ENCODE data around the gene ADAM17. TPM values are rescaled to one million over a fixed set of nuclear protein-coding genes. Genes with fewer than 3 reads are reported as not detected.

The ADAM17 gene
- total and polyA plus RNA-seq, 2 of the 13 experiments (the other 11 are each of a cell fraction or from before 2014, with no cell fraction given): 6.5 to 33.4 TPM

DNA sequence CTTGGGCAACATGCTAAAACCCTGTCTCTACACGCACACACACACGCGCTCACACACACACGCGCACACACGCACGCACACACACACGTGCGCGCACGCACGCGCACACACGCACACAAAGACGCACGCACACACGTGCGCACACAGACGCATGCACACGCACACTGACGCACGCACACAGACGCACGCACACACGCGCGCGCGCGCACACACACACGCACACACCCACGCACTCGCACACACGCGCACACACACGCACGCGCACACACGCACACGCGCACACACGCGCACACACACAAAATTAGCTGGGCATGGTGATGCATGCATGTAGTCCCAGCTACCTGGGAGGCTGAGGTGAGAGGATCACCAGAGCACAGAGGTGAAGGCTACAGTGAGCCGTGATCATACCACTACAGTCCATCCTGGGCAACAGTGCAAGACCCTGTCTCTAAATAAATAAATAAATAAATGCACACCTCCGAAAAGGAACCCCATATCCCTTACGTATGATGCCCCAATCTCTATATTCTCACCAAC lies 89.4 kb downstream of the ADAM17 start (continued):
- TF ChIP-seq, protein P1, sequence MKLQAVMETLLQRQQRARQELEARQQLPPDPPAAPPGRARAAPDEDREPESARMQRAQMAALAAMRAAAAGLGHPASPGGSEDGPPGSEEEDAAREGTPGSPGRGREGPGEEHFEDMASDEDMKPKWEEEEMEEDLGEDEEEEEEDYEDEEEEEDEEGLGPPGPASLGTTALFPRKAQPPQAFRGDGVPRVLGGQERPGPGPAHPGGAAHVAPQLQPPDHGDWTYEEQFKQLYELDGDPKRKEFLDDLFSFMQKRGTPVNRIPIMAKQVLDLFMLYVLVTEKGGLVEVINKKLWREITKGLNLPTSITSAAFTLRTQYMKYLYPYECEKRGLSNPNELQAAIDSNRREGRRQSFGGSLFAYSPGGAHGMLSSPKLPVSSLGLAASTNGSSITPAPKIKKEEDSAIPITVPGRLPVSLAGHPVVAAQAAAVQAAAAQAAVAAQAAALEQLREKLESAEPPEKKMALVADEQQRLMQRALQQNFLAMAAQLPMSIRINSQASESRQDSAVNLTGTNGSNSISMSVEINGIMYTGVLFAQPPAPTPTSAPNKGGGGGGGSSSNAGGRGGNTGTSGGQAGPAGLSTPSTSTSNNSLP (IDR thresholded peaks at IDR 0.05; ENCODE audit: low read depth, low read length): no peak
- TF ChIP-seq HOXA3 (CRISPR knock-in tag; IDR thresholded peaks at IDR 0.05) (0 out of 2 replicates have a peak, but pooled peaks have one; percentile 23), DNMT1 (CRISPR knock-in tag; IDR thresholded peaks at IDR 0.05) (peak; percentile 87), ZNF670 (CRISPR knock-in tag; IDR thresholded peaks at IDR 0.05; ENCODE audit: borderline replicate concordance) (no peak), AGO2 (optimal IDR thresholded peaks at IDR 0.05; ENCODE audit: low read depth, low read length) (peak; percentile 64), ZNF33A (CRISPR knock-in tag; IDR thresholded peaks at IDR 0.05; ENCODE audit: borderline replicate concordance) (no peak)
- TF ChIP-seq, protein P2, sequence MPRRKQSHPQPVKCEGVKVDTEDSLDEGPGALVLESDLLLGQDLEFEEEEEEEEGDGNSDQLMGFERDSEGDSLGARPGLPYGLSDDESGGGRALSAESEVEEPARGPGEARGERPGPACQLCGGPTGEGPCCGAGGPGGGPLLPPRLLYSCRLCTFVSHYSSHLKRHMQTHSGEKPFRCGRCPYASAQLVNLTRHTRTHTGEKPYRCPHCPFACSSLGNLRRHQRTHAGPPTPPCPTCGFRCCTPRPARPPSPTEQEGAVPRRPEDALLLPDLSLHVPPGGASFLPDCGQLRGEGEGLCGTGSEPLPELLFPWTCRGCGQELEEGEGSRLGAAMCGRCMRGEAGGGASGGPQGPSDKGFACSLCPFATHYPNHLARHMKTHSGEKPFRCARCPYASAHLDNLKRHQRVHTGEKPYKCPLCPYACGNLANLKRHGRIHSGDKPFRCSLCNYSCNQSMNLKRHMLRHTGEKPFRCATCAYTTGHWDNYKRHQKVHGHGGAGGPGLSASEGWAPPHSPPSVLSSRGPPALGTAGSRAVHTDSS (CRISPR knock-in tag; conservative IDR thresholded peaks at IDR 0.05): no peak
- TF ChIP-seq, protein P3, sequence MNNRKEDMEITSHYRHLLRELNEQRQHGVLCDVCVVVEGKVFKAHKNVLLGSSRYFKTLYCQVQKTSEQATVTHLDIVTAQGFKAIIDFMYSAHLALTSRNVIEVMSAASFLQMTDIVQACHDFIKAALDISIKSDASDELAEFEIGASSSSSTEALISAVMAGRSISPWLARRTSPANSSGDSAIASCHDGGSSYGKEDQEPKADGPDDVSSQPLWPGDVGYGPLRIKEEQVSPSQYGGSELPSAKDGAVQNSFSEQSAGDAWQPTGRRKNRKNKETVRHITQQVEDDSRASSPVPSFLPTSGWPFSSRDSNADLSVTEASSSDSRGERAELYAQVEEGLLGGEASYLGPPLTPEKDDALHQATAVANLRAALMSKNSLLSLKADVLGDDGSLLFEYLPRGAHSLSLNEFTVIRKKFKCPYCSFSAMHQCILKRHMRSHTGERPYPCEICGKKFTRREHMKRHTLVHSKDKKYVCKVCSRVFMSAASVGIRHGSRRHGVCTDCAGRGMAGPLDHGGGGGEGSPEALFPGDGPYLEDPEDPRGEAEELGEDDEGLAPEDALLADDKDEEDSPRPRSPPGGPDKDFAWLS (CRISPR knock-in tag; IDR thresholded peaks at IDR 0.05; ENCODE audit: borderline replicate concordance): no peak
